HepG2 (cell line): ENCODE measurements around the gene CSHL1. TPM values are rescaled to one million over a fixed set of nuclear protein-coding genes. Genes with fewer than 3 reads are reported as not detected.
"Not testable (repeated sequence)": the region's sequence is repeated elsewhere in the genome, so short reads cannot be mapped to it uniquely, and the experiment has no call there.

Experiments used
- ATAC-seq: fragments of 200-7000 bp; cut with Tn5 transposase; 3 replicates; pipeline ENCODE4 v1.9.1; 2020; ENCODE audit warnings: mild to moderate bottlenecking, moderate library complexity
- BruUV-seq: library from RNA; stranded (reverse); fragments of 400-500 nt; replicated peaks from 2 replicates; lab custom pipeline; 2021; lab: Mats Ljungman, UMichigan
- CTCF ChIA-PET: fragments of 300-600 bp; formaldehyde crosslinking; extraction: SDS; loops from one replicate; lab custom pipeline; 2021; ENCODE audit warnings: low total read pairs, inconsistent platforms, low intra/inter-chr PET ratio; lab: Yijun Ruan, JAX
- POLR2A ChIA-PET: fragments of 350-600 bp; sonication (Branson Sonifier 250); formaldehyde crosslinking; loops from one replicate; lab custom pipeline; 2020; ENCODE audit warnings: antibody characterized with exemption, inconsistent platforms; lab: Yijun Ruan, JAX
- DNase-seq: peaks from one replicate; pipeline ENCODE4 v3.0.0-alpha.2; 2015; ENCODE audit warnings: low spot score
- FAIRE-seq: peaks from 3 replicates; lab custom pipeline; 2011; peaks lifted over from hg19 to GRCh38; lab: Jason Lieb, UNC
- H2AFZ ChIP-seq: one replicate; pipeline ENCODE4 v1.6.1; 2011; ENCODE audit warnings: low read length, inconsistent platforms
- H3K27ac ChIP-seq: fragments of 300-600 bp; 3 replicates; pipeline ENCODE4 v1.8.0; 2011; ENCODE audit warnings: mixed run types, mild to moderate bottlenecking, mixed read lengths, low read length, inconsistent platforms; ENCODE audit not compliant: insufficient read depth; ENCODE audit errors: extremely low read length
- H3K27me3 ChIP-seq, 2 experiments: fragments of 200-600 bp in 1 of 2; 2 replicates in 1 of 2; 3 replicates in 1 of 2; pipeline versions ENCODE4 v1.6.0 to v1.8.0; 2011; ENCODE audit warnings: low read length in 2 of 2, mild to moderate bottlenecking in 2 of 2, moderate library complexity in 2 of 2, inconsistent platforms in 1 of 2; ENCODE audit not compliant: insufficient read depth in 2 of 2, control insufficient read depth in 1 of 2
- H3K36me3 ChIP-seq, 2 experiments: fragments of 200-600 bp in 1 of 2; replicated peaks in 1 of 2; 2 replicates in 1 of 2; 3 replicates in 1 of 2; pipeline versions ENCODE4 v1.5.1 to v1.8.0; 2011; ENCODE audit warnings: low read length in 2 of 2, inconsistent platforms in 1 of 2; ENCODE audit not compliant: insufficient read depth in 2 of 2, control insufficient read depth in 1 of 2
- H3K4me1 ChIP-seq: 2 replicates; pipeline ENCODE4 v1.5.1; 2012; ENCODE audit warnings: low read length, inconsistent platforms; ENCODE audit not compliant: insufficient read depth
- H3K4me2 ChIP-seq: 2 replicates; pipeline ENCODE4 v1.6.0; 2011; ENCODE audit warnings: low read depth, low read length, inconsistent platforms
- H3K4me3 ChIP-seq, 3 experiments: fragments of 200-600 bp in 1 of 3; sonication (generic), shearing (Covaris generic) in 1 of 3; replicated peaks in 1 of 3; 2 replicates each; pipeline ENCODE4 v1.5.1; 2011 to 2016; ENCODE audit warnings: low read length in 3 of 3, inconsistent platforms in 2 of 3, low read depth in 2 of 3, mild to moderate bottlenecking in 2 of 3, control low read depth in 1 of 3, mixed read lengths in 1 of 3; ENCODE audit not compliant: insufficient read depth in 1 of 3
- H3K79me2 ChIP-seq: one replicate; pipeline ENCODE4 v1.6.1; 2011; ENCODE audit warnings: low read length, inconsistent platforms; ENCODE audit not compliant: insufficient read depth
- H3K9ac ChIP-seq: 2 replicates; pipeline ENCODE4 v1.6.0; 2011; ENCODE audit warnings: mild to moderate bottlenecking, low read depth, low read length, inconsistent platforms; ENCODE audit not compliant: insufficient read depth
- H3K9me3 ChIP-seq: 2 replicates; pipeline ENCODE4 v1.5.1; 2012; ENCODE audit warnings: mild to moderate bottlenecking, low read length
- H4K20me1 ChIP-seq: 2 replicates; pipeline ENCODE4 v1.6.0; 2011; ENCODE audit warnings: inconsistent platforms, mild to moderate bottlenecking, low read length, moderate library complexity; ENCODE audit not compliant: insufficient read depth
- CTCF ChIP-seq: sonication (generic); formaldehyde crosslinking; IDR thresholded peaks from 2 replicates; pipeline ENCODE4 v1.5.0; 2020; ENCODE audit warnings: mild to moderate bottlenecking, missing genetic modification reagents, moderate library complexity
- JUN ChIP-seq: sonication (generic); formaldehyde crosslinking; IDR thresholded peaks from 2 replicates; pipeline ENCODE4 v1.4.0; 2020; ENCODE audit warnings: mild to moderate bottlenecking, missing genetic modification reagents
- NR2F2 ChIP-seq: IDR thresholded peaks from 2 replicates; pipeline ENCODE4 v1.6.1; 2012; ENCODE audit warnings: low read depth, inconsistent platforms, borderline replicate concordance
- PRDM15 ChIP-seq: sonication (generic); formaldehyde crosslinking; IDR thresholded peaks from 2 replicates; pipeline ENCODE4 v1.4.0; 2020; ENCODE audit warnings: missing genetic modification reagents
- STAG1 ChIP-seq: sonication (generic); formaldehyde crosslinking; IDR thresholded peaks from 2 replicates; pipeline ENCODE4 v1.4.0; 2020; ENCODE audit warnings: missing genetic modification reagents
- ZNF251 ChIP-seq: sonication (generic); formaldehyde crosslinking; IDR thresholded peaks from 2 replicates; pipeline ENCODE4 v1.9.0; 2021; ENCODE audit warnings: mild to moderate bottlenecking, missing genetic modification reagents
- ZNF788 ChIP-seq: sonication (generic); formaldehyde crosslinking; IDR thresholded peaks from 2 replicates; pipeline ENCODE4 v1.5.0; 2020; ENCODE audit warnings: mild to moderate bottlenecking, missing genetic modification reagents, borderline replicate concordance
- WGBS: methylation state at CpG from one replicate; pipeline ENCODE4 v1.1.6; 2017; ENCODE audit warnings: low lambda C conversion rate; 5-methylcytosine and 5-hydroxymethylcytosine counted together
- in situ Hi-C: cut with HindIII; loops from 2 replicates; pipeline ENCODE4 v1.10.0; 2017; ENCODE audit warnings: low pct_unique_long_range_greater_than_20kb; ENCODE audit not compliant: extremely low pct_ligation_motif_present
- intact Hi-C: fragments of 100-400 bp; cut with micrococcal nuclease; formaldehyde crosslinking; loops from one replicate; pipeline ENCODE4 v1.10.0; 2022; ENCODE audit not compliant: unreplicated experiment
- polyA plus RNA-seq, 8 experiments: library from polyadenylated mRNA; depleted of rRNA in 3 of 8; stranded (reverse) in 7 of 8; unstranded in 1 of 8; fragments of >200 nt; fragmentation: Illumina TruSeq in 4 of 8; extraction: Trizol in 4 of 8; gene quantifications; 2 replicates each; pipeline versions ENCODE4 v1.2.1 to v1.2.3, GENCODE V29; 2011 to 2016; ENCODE audit warnings: low read depth in 4 of 8, missing spikeins in 1 of 8, mixed read lengths in 1 of 8; ENCODE audit not compliant: insufficient read depth in 1 of 8
- total RNA-seq, 5 experiments: library from RNA; depleted of rRNA; stranded (reverse); fragments of >200 nt; fragmentation: Illumina TruSeq; extraction: Trizol; gene quantifications; 2 replicates each; pipeline ENCODE4 v1.2.3, GENCODE V29; 2016; ENCODE audit warnings: low read depth in 1 of 5

Gene CSHL1
- total and polyA plus RNA-seq, 2 of the 13 experiments (the other 11 are each of a cell fraction or from before 2014, with no cell fraction given) = not detected

- H3K4me2 ChIP-seq, H3K79me2 ChIP-seq, H3K4me3 ChIP-seq, in situ Hi-C loops, H2AFZ ChIP-seq, H3K36me3 ChIP-seq, DNase-seq, BruUV-seq, H3K9me3 ChIP-seq, H3K9ac ChIP-seq, H3K27ac ChIP-seq, ATAC-seq, H4K20me1 ChIP-seq, FAIRE-seq: not testable (repeated sequence)
- CTCF ChIA-PET = interaction anchor here (1.3 to 2.6 kb wide), 5 partner anchors 28 to 107 kb away, joined by 5 to 27 read pairs (median 16); no protein-coding TSS in a partner anchor
- POLR2A ChIA-PET = interaction anchor here (1.1 to 2.2 kb wide), 3 partner anchors 28 to 227 kb away, joined by 3 to 10 read pairs (median 4); no protein-coding TSS in a partner anchor
- Histone ChIP-seq H3K27me3 (peaks cover 1 to 26% of the 10 kb centered on the region in 2 experiments; a peak in 3 of 5 replicates), H3K4me1 (peaks cover 16% of the 10 kb centered on the region)
- 44% methylated on average over 10 of the region's 10 CpGs for WGBS
- 0 out of 2 replicates have a peak, but pooled peaks have one; percentile 19 for TF ChIP-seq ZNF251
- TF ChIP-seq JUN (CRISPR knock-in tag) = 0 out of 2 replicates have a peak, but pooled peaks have one; percentile 16
- TF ChIP-seq ZNF788 (CRISPR knock-in tag) = 0 out of 2 replicates have a peak, but pooled peaks have one; percentile 8
- intact Hi-C loops = loop anchor here (2.0 to 10.0 kb wide), 4 partner anchors 32 to 216 kb away; partner anchors contain the start of gene ERN1
Measured at GRCh38 chr17:63918789-63919305, 7.8 kb upstream of the CSHL1 start, which contains the start of gene GH1. Gene GH1, minus strand, starts transcription at chr17:63918839. Its CDS starts 63 bp downstream, at chr17:63918776.

- H3K79me2 ChIP-seq = no peaks in the 10 kb centered on the region
- H3K36me3 ChIP-seq = no peaks in the 10 kb centered on the region
- TF ChIP-seq PRDM15 (CRISPR knock-in tag) (peak; percentile 60; the same call in 1 of the 2 replicates), NR2F2 (no peak), STAG1 (CRISPR knock-in tag) (peak; percentile 34), ZNF788 (CRISPR knock-in tag) (0 out of 2 replicates have a peak, but pooled peaks have one; percentile 8), CTCF (peak; percentile 49)
- TF ChIP-seq, all 625 proteins: peak for 4
- ChIA-PET POLR2A (interaction anchor here (2.2 kb wide), 1 partner anchor 28 kb away, joined by 10 read pairs; no protein-coding TSS in a partner anchor), CTCF (interaction anchor here (1.6 to 2.6 kb wide), 2 partner anchors 28 to 72 kb away, joined by 25 to 27 read pairs; no protein-coding TSS in a partner anchor)
- Histone ChIP-seq H3K9ac (no peak overlapping the region), H3K4me1 (peaks cover 16% of the 10 kb centered on the region), H2AFZ (no peak overlapping the region), H3K4me2 (no peak overlapping the region), H3K27ac (no peak overlapping the region), H4K20me1 (no peaks in the 10 kb centered on the region), H3K27me3 (peaks cover 1 to 32% of the 10 kb centered on the region in 2 experiments; a peak in 3 of 5 replicates), H3K4me3 (no peak overlapping the region), H3K9me3 (no peaks in the 10 kb centered on the region)
- BruUV-seq = no TSS peak
- WGBS = 25% methylated on average over 9 of the region's 10 CpGs
- intact Hi-C loops = loop anchor here (2.0 to 10.0 kb wide), 4 partner anchors 32 to 216 kb away; partner anchors contain the start of gene ERN1
- peak; percentile 70 for ATAC-seq
- in situ Hi-C loops = no loop called here
- FAIRE-seq = no peak
- no peak for DNase-seq
Measured at GRCh38 chr17:63918305-63918704, 7.2 kb upstream of the CSHL1 start.
